ENCODE results near the gene TGFBR3L.

DNA sequence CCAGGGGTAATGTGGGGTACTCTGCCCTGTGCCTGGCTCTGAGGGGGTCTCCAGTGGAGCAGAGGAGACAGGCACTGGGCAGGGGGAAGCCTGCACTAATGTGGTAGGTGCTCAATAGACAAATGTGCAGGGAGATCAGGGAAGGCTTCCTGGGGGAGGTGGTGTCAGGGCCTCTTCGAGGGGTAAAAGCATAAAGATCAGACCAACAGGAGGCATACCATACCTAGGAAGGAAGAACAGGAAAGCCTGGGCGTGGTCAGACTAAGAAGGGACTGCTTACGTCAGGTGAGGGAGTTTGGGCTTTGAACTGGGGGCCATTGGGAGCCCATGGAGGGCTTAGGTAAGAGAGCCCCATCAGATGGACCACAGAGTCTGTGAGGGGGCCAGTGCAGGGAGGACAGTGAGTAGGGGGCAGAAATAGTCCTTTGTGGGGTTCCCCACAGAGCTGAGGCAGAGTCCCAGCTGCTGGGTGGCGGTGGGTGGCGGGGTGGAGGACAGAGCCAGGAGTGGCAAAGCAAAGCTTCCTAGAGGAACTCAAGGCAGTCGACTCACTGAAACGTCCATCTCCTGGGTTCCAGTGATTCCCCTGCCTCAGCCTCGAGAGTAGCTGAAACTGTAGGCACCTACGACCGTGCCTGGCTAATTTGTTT, 49.2 kb upstream of the TGFBR3L start:
- TF ChIP-seq, protein P1, sequence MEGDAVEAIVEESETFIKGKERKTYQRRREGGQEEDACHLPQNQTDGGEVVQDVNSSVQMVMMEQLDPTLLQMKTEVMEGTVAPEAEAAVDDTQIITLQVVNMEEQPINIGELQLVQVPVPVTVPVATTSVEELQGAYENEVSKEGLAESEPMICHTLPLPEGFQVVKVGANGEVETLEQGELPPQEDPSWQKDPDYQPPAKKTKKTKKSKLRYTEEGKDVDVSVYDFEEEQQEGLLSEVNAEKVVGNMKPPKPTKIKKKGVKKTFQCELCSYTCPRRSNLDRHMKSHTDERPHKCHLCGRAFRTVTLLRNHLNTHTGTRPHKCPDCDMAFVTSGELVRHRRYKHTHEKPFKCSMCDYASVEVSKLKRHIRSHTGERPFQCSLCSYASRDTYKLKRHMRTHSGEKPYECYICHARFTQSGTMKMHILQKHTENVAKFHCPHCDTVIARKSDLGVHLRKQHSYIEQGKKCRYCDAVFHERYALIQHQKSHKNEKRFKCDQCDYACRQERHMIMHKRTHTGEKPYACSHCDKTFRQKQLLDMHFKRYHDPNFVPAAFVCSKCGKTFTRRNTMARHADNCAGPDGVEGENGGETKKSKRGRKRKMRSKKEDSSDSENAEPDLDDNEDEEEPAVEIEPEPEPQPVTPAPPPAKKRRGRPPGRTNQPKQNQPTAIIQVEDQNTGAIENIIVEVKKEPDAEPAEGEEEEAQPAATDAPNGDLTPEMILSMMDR (IDR thresholded peaks at IDR 0.05; ENCODE audit: extremely low read depth in 1 of 2, insufficient read depth in 1 of 2, low read depth in 1 of 2, low read length in 2 of 2) = no peak
- no peak for TF ChIP-seq POLR2AphosphoS5 (IDR thresholded peaks at IDR 0.05; ENCODE audit: insufficient read depth, low read depth, low read length)
- no peak for TF ChIP-seq POLR2A (IDR thresholded peaks at IDR 0.05; ENCODE audit: low read depth, low read length)
- TF ChIP-seq EZH2 (IDR thresholded peaks at IDR 0.05; ENCODE audit: borderline replicate concordance, low read depth, low read length, severe bottlenecking) = no peak
- no peak for TF ChIP-seq MYC (IDR thresholded peaks at IDR 0.05; ENCODE audit: low read depth, low read length)
- TF ChIP-seq JUN (IDR thresholded peaks at IDR 0.05; ENCODE audit: borderline replicate concordance, insufficient read depth, insufficient read length, low read depth) = no peak
